ENCODE measurements around the gene GPC1. TPM values are rescaled to one million over a fixed set of nuclear protein-coding genes. Genes with fewer than 3 reads are reported as not detected.
A peak's percentile ranks its signal among the peaks of the same experiment; 100 is the strongest.

The GPC1 gene
- total and polyA plus RNA-seq, 2 of the 13 experiments (the other 11 are each of a cell fraction or from before 2014, with no cell fraction given): 4.0 to 5.5 TPM

- TF ChIP-seq ZNF792 (CRISPR knock-in tag; IDR thresholded peaks at IDR 0.05) (0 out of 2 replicates have a peak, but pooled peaks have one; percentile 49), IRF9 (CRISPR knock-in tag; IDR thresholded peaks at IDR 0.05; ENCODE audit: borderline replicate concordance) (peak; percentile 55; the same call in 1 of the 2 replicates), ZNF350 (CRISPR knock-in tag; IDR thresholded peaks at IDR 0.05; ENCODE audit: borderline replicate concordance, low read depth) (peak; percentile 40; the same call in 1 of the 2 replicates), MZF1 (CRISPR knock-in tag; IDR thresholded peaks at IDR 0.05; ENCODE audit: borderline replicate concordance) (no peak), IKZF4 (CRISPR knock-in tag; IDR thresholded peaks at IDR 0.05; ENCODE audit: borderline replicate concordance, low read depth, not compliant biosample characterization) (no peak), MXD1 (CRISPR knock-in tag; IDR thresholded peaks at IDR 0.05) (peak; percentile 6; the same call in 1 of the 2 replicates), SMC3 (IDR thresholded peaks at IDR 0.05; ENCODE audit: low read length) (peak; percentile 70; the same call in 1 of the 2 replicates), ZNF124 (CRISPR knock-in tag; IDR thresholded peaks at IDR 0.05) (0 out of 2 replicates have a peak, but pooled peaks have one; percentile 62), YY1 (IDR thresholded peaks at IDR 0.05; ENCODE audit: insufficient read depth, insufficient replicate concordance, low read depth, low read length) (peak; percentile 50), CBX5 (CRISPR knock-in tag; IDR thresholded peaks at IDR 0.05; ENCODE audit: borderline replicate concordance) (0 out of 2 replicates have a peak, but pooled peaks have one; percentile 44), ZNF574 (CRISPR knock-in tag; IDR thresholded peaks at IDR 0.05) (peak; percentile 43; the same call in 1 of the 2 replicates), MAX (IDR thresholded peaks at IDR 0.05) (peak; percentile 33; the same call in 1 of the 2 replicates), ZNF687 (CRISPR knock-in tag; IDR thresholded peaks at IDR 0.05) (peak; percentile 59), FOXC1 (CRISPR knock-in tag; IDR thresholded peaks at IDR 0.05; ENCODE audit: borderline replicate concordance) (peak; percentile 42; the same call in 1 of the 2 replicates), SIN3B (IDR thresholded peaks at IDR 0.05; ENCODE audit: low read length) (no peak), SMAD1 (CRISPR knock-in tag; IDR thresholded peaks at IDR 0.05; ENCODE audit: borderline replicate concordance, low read depth) (0 out of 2 replicates have a peak, but pooled peaks have one; percentile 42), ZFX (CRISPR knock-in tag; IDR thresholded peaks at IDR 0.05; ENCODE audit: low read depth) (peak; percentile 56; the same call in 1 of the 2 replicates), PPARG (CRISPR knock-in tag; conservative IDR thresholded peaks at IDR 0.05) (0 out of 2 replicates have a peak, but pooled peaks have one; percentile 33)
Observed at GRCh38 chr2:240437861-240438809, 2.7 kb downstream of the GPC1 start (continued).
